DMS79 treated with DMSO at 0.1 percent for 48 hours (cell line): ENCODE results near the gene RTRAF.

Source experiments
- DNase-seq: peaks from one replicate; lab custom pipeline; 2025; lab: John Stamatoyannopoulos, UW

The RTRAF gene

GRCh38 chr14:52049721-52050588 is 60.6 kb downstream of the RTRAF start:
- DNase-seq: no peak

- no peak for DNase-seq
Observed at GRCh38 chr14:52051251-52051650, 61.9 kb downstream of the RTRAF start.

- no peak for DNase-seq
Observed at GRCh38 chr14:52051871-52052270, 62.5 kb downstream of the RTRAF start.

GRCh38 chr14:52052288-52052943 is 63.1 kb downstream of the RTRAF start:
- DNase-seq: no peak

GRCh38 chr14:52053044-52053443 is 63.7 kb downstream of the RTRAF start:
- no peak for DNase-seq

- DNase-seq: no peak
Observed at GRCh38 chr14:52054678-52055077, 65.3 kb downstream of the RTRAF start.

- no peak for DNase-seq
Observed at GRCh38 chr14:52055167-52055566, 65.8 kb downstream of the RTRAF start.

- DNase-seq: no peak
Observed at GRCh38 chr14:52058341-52058740, 69.0 kb downstream of the RTRAF start.

GRCh38 chr14:52059649-52060048 is 70.3 kb downstream of the RTRAF start:
- DNase-seq: no peak

- no peak for DNase-seq
Observed at GRCh38 chr14:52060080-52060479, 70.7 kb downstream of the RTRAF start.
